Measurements from ENCODE around the gene OTUD7B. TPM values are rescaled to one million over a fixed set of nuclear protein-coding genes. Genes with fewer than 3 reads are reported as not detected.

OTUD7B gene
- total and polyA plus RNA-seq, 2 donors (not counting 1 experiment from before 2014, with no cell fraction given) = 0.40 to 3.3 TPM

GRCh38 chr1:149995927-149996326 is 14.6 kb downstream of the OTUD7B start:
- peaks cover 20 to 36% of the 10 kb centered on the region in 2 donors for H3K4me1 ChIP-seq (ENCODE audit: control insufficient read depth in 2 of 2, insufficient read depth in 2 of 2, low read length in 2 of 2)
- peaks cover 45% of the 10 kb centered on the region for H3K27me3 Mint-ChIP-seq
- 81% methylated on average over 2 of the region's 2 CpGs for WGBS (ENCODE audit: insufficient coverage)
- no peaks in the 10 kb centered on the region for H3K36me3 ChIP-seq (replicated peaks in 1 of 2; ENCODE audit: control extremely low read depth in 1 of 2, control insufficient read depth in 1 of 2, extremely low read depth in 1 of 2, insufficient read depth in 2 of 2, low read length in 1 of 2)
- no peaks in the 10 kb centered on the region for H3K9me3 Mint-ChIP-seq (ENCODE audit: insufficient read depth)
- peaks cover 33% of the 10 kb centered on the region for H3K4me1 Mint-ChIP-seq
- no peak overlapping the region for H3K27ac ChIP-seq (ENCODE audit: low read length in 2 of 2)
- H3K79me2 ChIP-seq (ENCODE audit: control insufficient read depth, insufficient read depth, low read length) = no peaks in the 10 kb centered on the region
- DNase-seq = no peak
- no peak overlapping the region for H3K4me3 ChIP-seq (ENCODE audit: control extremely low read depth in 1 of 5, extremely low read depth in 1 of 5, insufficient read depth in 1 of 5, low read depth in 2 of 5, low read length in 4 of 5)
- H4K20me1 ChIP-seq (ENCODE audit: control insufficient read depth, insufficient read depth, low read length, poor library complexity, severe bottlenecking) = peaks cover 17% of the 10 kb centered on the region
- intact Hi-C loops (cut with micrococcal nuclease) = no loop called here
- peaks cover 0 to 2% (median 0%) of the 10 kb centered on the region in 3 donors for H3K9me3 ChIP-seq (ENCODE audit: control extremely low read depth in 1 of 3, control insufficient read depth in 2 of 3, insufficient read depth in 1 of 3, low read length in 2 of 3)
- H3K9ac ChIP-seq (ENCODE audit: low read length) = no peak overlapping the region
- ATAC-seq (ENCODE audit: low read depth) = no peak
- H3K27me3 ChIP-seq (replicated peaks in 1 of 4; ENCODE audit: control extremely low read depth in 1 of 4, control insufficient read depth in 3 of 4, insufficient read depth in 4 of 4, low read length in 3 of 4) = peaks cover 7 to 59% (median 50%) of the 10 kb centered on the region in 4 experiments
- H3K27ac Mint-ChIP-seq = no peak overlapping the region
- no peak for TF ChIP-seq CTCF (IDR thresholded peaks at IDR 0.05)
- no peak for TF ChIP-seq EZH2 (IDR thresholded peaks at IDR 0.05; ENCODE audit: borderline replicate concordance, insufficient read depth, low read depth, low read length, poor library complexity, severe bottlenecking)
- H3K4me2 ChIP-seq (replicated peaks; ENCODE audit: low read depth, low read length, poor library complexity, severe bottlenecking) = no peak overlapping the region
- no peak overlapping the region for H3K4me3 Mint-ChIP-seq
- H2AFZ ChIP-seq (ENCODE audit: insufficient read depth, low read depth, low read length, poor library complexity, severe bottlenecking) = no peak overlapping the region
- POLR2A ChIA-PET = interaction anchor here (0.6 kb wide), 1 partner anchor 399 kb away, joined by 3 read pairs; no protein-coding TSS in a partner anchor
- CTCF ChIA-PET = interaction anchor here (0.8 kb wide), 1 partner anchor 9 kb away, joined by 3 read pairs; no protein-coding TSS in a partner anchor

- Histone ChIP-seq H3K36me3 (replicated peaks in 1 of 2; ENCODE audit: control extremely low read depth in 1 of 2, control insufficient read depth in 1 of 2, extremely low read depth in 1 of 2, insufficient read depth in 2 of 2, low read length in 1 of 2) (no peaks in the 10 kb centered on the region), H4K20me1 (ENCODE audit: control insufficient read depth, insufficient read depth, low read length, poor library complexity, severe bottlenecking) (peaks cover 17% of the 10 kb centered on the region), H3K79me2 (ENCODE audit: control insufficient read depth, insufficient read depth, low read length) (no peaks in the 10 kb centered on the region), H3K4me1 (ENCODE audit: control insufficient read depth in 2 of 2, insufficient read depth in 2 of 2, low read length in 2 of 2) (peaks cover 20 to 34% of the 10 kb centered on the region in 2 donors), H3K4me3 (ENCODE audit: control extremely low read depth in 1 of 5, extremely low read depth in 1 of 5, insufficient read depth in 1 of 5, low read depth in 2 of 5, low read length in 4 of 5) (no peak overlapping the region), H3K9ac (ENCODE audit: low read length) (no peak overlapping the region), H2AFZ (ENCODE audit: insufficient read depth, low read depth, low read length, poor library complexity, severe bottlenecking) (no peak overlapping the region), H3K9me3 (ENCODE audit: control extremely low read depth in 1 of 3, control insufficient read depth in 2 of 3, insufficient read depth in 1 of 3, low read length in 2 of 3) (no peaks in the 10 kb centered on the region), H3K4me2 (replicated peaks; ENCODE audit: low read depth, low read length, poor library complexity, severe bottlenecking) (no peak overlapping the region), H3K27me3 (replicated peaks in 1 of 4; ENCODE audit: control extremely low read depth in 1 of 4, control insufficient read depth in 3 of 4, insufficient read depth in 4 of 4, low read length in 3 of 4) (peaks cover 4 to 49% (median 36%) of the 10 kb centered on the region in 4 experiments), H3K27ac (ENCODE audit: low read length in 2 of 2) (no peak overlapping the region)
- H3K27me3 Mint-ChIP-seq = peaks cover 32% of the 10 kb centered on the region
- no peak overlapping the region for H3K4me3 Mint-ChIP-seq
- H3K27ac Mint-ChIP-seq = no peak overlapping the region
- no peaks in the 10 kb centered on the region for H3K9me3 Mint-ChIP-seq (ENCODE audit: insufficient read depth)
- DNase-seq = no peak
- H3K4me1 Mint-ChIP-seq = peaks cover 32% of the 10 kb centered on the region
- no peak for TF ChIP-seq EZH2 (IDR thresholded peaks at IDR 0.05; ENCODE audit: borderline replicate concordance, insufficient read depth, low read depth, low read length, poor library complexity, severe bottlenecking)
- no peak for TF ChIP-seq CTCF (IDR thresholded peaks at IDR 0.05)
- ChIA-PET POLR2A (interaction anchor here (0.6 kb wide), 1 partner anchor 100 kb away, joined by 3 read pairs; no protein-coding TSS in a partner anchor), CTCF (interaction anchor here (1.7 kb wide), 1 partner anchor 32 kb away, joined by 4 read pairs; no protein-coding TSS in a partner anchor)
- no peak for ATAC-seq (ENCODE audit: low read depth)
- intact Hi-C loops (cut with micrococcal nuclease) = no loop called here
Measured at GRCh38 chr1:149993764-149994163, 16.8 kb downstream of the OTUD7B start.

Measured in B cell (primary cell).